ENCODE results near the gene SIL1.

SIL1 gene

DNA sequence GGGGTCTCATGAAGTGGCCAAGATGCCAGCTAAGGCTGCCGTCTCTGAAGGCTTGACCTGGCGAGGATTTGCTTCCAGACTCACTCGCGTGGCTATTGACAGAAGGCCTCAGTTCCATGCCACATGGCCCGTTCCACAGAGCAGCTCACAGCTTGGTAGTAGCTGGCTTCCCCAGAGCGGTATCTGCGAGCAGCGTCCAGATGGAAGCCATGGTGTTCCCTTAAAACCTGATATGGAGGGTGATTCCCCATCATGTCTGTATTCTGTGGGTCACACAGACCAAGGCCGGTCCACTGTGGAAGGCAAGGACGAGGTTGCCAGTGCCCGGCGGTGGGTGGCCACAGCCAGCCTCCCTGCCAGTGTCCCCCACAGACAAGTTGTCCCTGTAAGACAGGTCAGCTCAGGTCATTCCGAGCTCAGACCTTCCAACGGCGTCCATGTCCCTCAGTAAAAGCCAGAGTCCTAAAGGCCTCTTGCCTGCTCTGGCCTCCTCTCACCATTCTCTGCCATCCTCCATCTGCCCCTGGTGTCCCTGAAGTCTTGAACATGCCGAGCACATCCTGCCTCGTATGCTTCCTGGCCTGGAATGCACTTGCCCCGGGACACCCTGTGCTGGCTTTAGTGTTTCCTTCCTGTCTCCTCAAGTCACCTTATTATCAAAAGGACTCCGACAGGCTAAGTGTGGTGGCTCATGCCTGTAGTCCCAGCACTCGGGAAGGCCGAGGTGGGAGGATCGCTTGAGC, 261.8 kb downstream of the SIL1 start:
- Histone ChIP-seq H3K36me3 (ENCODE audit: insufficient read depth, low read length) (peaks cover 42% of the 10 kb centered on the region), H3K4me3 (ENCODE audit: low read length) (no peak overlapping the region), H3K27ac (ENCODE audit: low read depth, low read length) (no peak overlapping the region), H3K4me1 (ENCODE audit: insufficient read depth, low read length) (peaks cover 7% of the 10 kb centered on the region; the same call in 1 of the 2 replicates), H3K9ac (ENCODE audit: low read depth, low read length) (no peak overlapping the region), H3K27me3 (ENCODE audit: insufficient read depth, low read length) (no peaks in the 10 kb centered on the region), H3K9me3 (ENCODE audit: insufficient read depth, low read depth, low read length) (no peaks in the 10 kb centered on the region)
- 92% methylated on average over 22 of the region's 22 CpGs for WGBS

DNA sequence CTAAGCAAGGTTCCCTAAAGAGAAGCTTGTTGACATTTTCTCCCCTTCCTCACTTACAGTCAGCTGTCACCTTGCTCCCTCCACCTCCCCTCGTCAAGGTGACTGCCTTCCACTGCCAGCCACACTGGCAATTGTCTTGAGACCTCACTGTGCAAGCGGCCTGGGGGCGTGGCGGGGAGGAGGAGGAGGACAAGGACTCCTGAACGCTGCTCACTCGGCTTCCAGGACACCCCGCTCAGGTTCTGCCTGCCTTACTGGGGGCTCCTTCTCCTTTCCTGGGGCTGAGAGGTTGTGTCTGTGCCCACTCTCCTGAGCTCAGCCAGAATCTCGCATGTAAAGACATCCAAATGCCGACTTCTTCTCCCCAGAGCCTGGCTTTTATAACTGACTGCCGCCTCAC, 262.7 kb downstream of the SIL1 start:
- 79% methylated on average over 10 of the region's 10 CpGs for WGBS
- H3K36me3 ChIP-seq (ENCODE audit: insufficient read depth, low read length) = peaks cover 52% of the 10 kb centered on the region
- H3K4me3 ChIP-seq (ENCODE audit: low read length) = no peak overlapping the region
- no peak overlapping the region for H3K27ac ChIP-seq (ENCODE audit: low read depth, low read length)
- no peaks in the 10 kb centered on the region for H3K27me3 ChIP-seq (ENCODE audit: insufficient read depth, low read length)
- peaks cover 7% of the 10 kb centered on the region; the same call in 1 of the 2 replicates for H3K4me1 ChIP-seq (ENCODE audit: insufficient read depth, low read length)
- H3K9me3 ChIP-seq (ENCODE audit: insufficient read depth, low read depth, low read length) = no peaks in the 10 kb centered on the region
- no peak overlapping the region for H3K9ac ChIP-seq (ENCODE audit: low read depth, low read length)

DNA sequence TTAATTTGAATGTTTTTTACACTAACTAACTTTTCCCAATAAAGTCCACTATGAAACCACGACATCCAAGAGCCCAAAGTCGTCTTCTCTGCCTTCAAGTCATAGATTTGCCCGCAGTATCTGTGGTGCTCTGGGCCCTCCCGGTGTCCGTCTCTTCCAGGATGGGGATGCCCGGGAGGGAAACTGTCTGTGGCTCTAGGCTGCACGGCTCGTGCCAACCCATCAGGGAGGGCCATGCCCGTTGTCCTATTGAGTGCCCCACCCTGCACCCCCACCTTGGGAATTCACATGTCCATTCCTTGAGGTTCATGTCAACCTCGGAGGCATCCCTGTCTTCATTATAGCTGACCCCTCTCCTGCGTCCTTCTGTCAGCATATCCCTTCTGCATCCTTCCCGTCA, 263.2 kb downstream of the SIL1 start:
- H3K9ac ChIP-seq (ENCODE audit: low read depth, low read length) = no peak overlapping the region
- no peaks in the 10 kb centered on the region for H3K9me3 ChIP-seq (ENCODE audit: insufficient read depth, low read depth, low read length)
- peaks cover 7% of the 10 kb centered on the region; the same call in 1 of the 2 replicates for H3K4me1 ChIP-seq (ENCODE audit: insufficient read depth, low read length)
- H3K4me3 ChIP-seq (ENCODE audit: low read length) = no peak overlapping the region
- H3K36me3 ChIP-seq (ENCODE audit: insufficient read depth, low read length) = peaks cover 56% of the 10 kb centered on the region
- H3K27me3 ChIP-seq (ENCODE audit: insufficient read depth, low read length) = no peaks in the 10 kb centered on the region
- 94% methylated on average over 12 of the region's 12 CpGs for WGBS
- H3K27ac ChIP-seq (ENCODE audit: low read depth, low read length) = no peak overlapping the region

DNA sequence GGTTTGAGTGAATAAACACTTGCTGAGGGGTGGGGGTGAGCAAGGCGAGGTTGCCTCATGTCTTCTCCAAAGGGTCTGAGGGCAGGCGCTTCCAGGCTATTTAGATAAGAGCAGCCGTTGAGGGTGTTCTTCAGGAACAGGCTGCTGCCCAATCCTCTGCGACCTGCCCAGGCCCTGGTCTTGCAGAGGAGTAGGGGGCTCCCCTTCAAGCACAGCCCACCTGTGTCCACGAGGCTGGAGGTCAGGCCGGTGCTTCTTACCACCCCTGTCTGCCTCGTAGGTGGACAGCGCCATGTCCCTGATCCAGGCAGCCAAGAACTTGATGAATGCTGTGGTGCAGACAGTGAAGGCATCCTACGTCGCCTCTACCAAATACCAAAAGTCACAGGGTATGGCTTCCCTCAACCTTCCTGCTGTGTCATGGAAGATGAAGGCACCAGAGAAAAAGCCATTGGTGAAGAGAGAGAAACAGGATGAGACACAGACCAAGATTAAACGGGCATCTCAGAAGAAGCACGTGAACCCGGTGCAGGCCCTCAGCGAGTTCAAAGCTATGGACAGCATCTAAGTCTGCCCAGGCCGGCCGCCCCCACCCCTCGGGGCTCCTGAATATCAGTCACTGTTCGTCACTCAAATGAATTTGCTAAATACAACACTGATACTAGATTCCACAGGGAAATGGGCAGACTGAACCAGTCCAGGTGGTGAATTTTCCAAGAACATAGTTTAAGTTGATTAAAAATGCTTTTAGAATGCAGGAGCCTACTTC, 264.5 kb downstream of the SIL1 start:
- H3K27ac ChIP-seq (ENCODE audit: low read depth, low read length) = no peak overlapping the region
- no peak overlapping the region for H3K9ac ChIP-seq (ENCODE audit: low read depth, low read length)
- H3K27me3 ChIP-seq (ENCODE audit: insufficient read depth, low read length) = no peaks in the 10 kb centered on the region
- H3K4me3 ChIP-seq (ENCODE audit: low read length) = no peak overlapping the region
- H3K4me1 ChIP-seq (ENCODE audit: insufficient read depth, low read length) = peaks cover 5% of the 10 kb centered on the region; the same call in 1 of the 2 replicates
- peaks cover 69% of the 10 kb centered on the region for H3K36me3 ChIP-seq (ENCODE audit: insufficient read depth, low read length)
- no peaks in the 10 kb centered on the region for H3K9me3 ChIP-seq (ENCODE audit: insufficient read depth, low read depth, low read length)
- 98% methylated on average over 18 of the region's 18 CpGs for WGBS

- H3K9me3 ChIP-seq (ENCODE audit: insufficient read depth, low read depth, low read length) = no peaks in the 10 kb centered on the region
- no peak overlapping the region for H3K9ac ChIP-seq (ENCODE audit: low read depth, low read length)
- H3K27me3 ChIP-seq (ENCODE audit: insufficient read depth, low read length) = no peaks in the 10 kb centered on the region
- H3K4me1 ChIP-seq (ENCODE audit: insufficient read depth, low read length) = no peaks in the 10 kb centered on the region
- 85% methylated on average over 20 of the region's 20 CpGs for WGBS
- H3K4me3 ChIP-seq (ENCODE audit: low read length) = no peak overlapping the region
- no peak overlapping the region for H3K27ac ChIP-seq (ENCODE audit: low read depth, low read length)
- peaks cover 81% of the 10 kb centered on the region for H3K36me3 ChIP-seq (ENCODE audit: insufficient read depth, low read length)
These were observed 265.9 kb downstream of the SIL1 start for GRCh38 chr5:138932171-138932810.

DNA sequence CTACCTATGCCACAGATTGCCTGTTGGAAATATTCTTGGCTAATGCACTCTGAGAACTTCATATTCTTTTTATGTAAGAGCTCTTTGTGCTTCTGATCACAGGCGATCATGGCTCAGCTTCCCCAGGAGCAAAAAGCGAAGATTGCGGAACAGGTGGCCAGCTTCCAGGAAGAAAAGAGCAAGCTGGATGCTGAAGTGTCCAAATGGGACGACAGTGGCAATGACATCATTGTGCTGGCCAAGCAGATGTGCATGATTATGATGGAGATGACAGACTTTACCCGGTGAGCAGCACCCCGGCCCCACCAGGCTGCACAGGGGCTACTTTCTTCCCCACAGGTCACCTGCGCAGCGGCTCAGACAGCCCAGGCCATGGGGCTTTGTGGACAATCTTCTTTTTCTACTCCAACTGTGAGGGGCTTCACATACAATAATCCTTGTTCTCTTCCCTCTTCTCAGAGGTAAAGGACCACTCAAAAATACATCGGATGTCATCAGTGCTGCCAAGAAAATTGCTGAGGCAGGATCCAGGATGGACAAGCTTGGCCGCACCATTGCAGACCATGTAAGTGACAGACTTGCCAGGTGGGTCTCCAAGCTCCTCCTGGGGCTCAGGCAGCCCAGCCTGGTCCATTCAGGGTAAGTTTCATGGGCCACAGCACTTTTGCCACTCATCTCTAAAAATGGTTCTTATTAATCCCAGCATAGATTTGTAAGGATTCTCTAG, 267.6 kb downstream of the SIL1 start:
- H3K4me3 ChIP-seq (ENCODE audit: low read length) = no peak overlapping the region
- WGBS = 92% methylated on average over 10 of the region's 10 CpGs
- H3K27me3 ChIP-seq (ENCODE audit: insufficient read depth, low read length) = no peaks in the 10 kb centered on the region
- peaks cover 97% of the 10 kb centered on the region for H3K36me3 ChIP-seq (ENCODE audit: insufficient read depth, low read length)
- H3K9ac ChIP-seq (ENCODE audit: low read depth, low read length) = no peak overlapping the region
- no peaks in the 10 kb centered on the region for H3K4me1 ChIP-seq (ENCODE audit: insufficient read depth, low read length)
- H3K9me3 ChIP-seq (ENCODE audit: insufficient read depth, low read depth, low read length) = no peaks in the 10 kb centered on the region
- H3K27ac ChIP-seq (ENCODE audit: low read depth, low read length) = no peak overlapping the region

DNA sequence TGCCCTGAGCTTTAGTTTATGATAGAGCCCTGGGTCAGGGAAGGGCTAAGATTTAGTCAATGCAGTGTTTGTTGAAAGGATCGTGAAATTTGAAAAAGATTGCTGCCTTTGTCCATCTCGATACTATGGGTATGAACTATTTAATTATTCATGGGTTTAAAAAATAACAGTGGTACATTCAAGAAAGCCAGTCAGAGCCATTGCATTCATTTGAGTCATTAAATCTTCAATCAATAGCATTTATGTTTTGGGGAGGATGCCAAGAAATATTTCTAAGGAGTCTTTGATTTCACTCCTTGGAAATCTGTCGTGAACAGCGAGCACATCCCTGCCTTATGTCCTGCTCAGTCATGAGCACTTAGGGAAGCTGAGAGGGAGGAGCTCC, 268.6 kb downstream of the SIL1 start:
- no peak overlapping the region for H3K27ac ChIP-seq (ENCODE audit: low read depth, low read length)
- no peak overlapping the region for H3K9ac ChIP-seq (ENCODE audit: low read depth, low read length)
- 97% methylated on average over 4 of the region's 4 CpGs for WGBS
- peaks cover 97% of the 10 kb centered on the region for H3K36me3 ChIP-seq (ENCODE audit: insufficient read depth, low read length)
- H3K9me3 ChIP-seq (ENCODE audit: insufficient read depth, low read depth, low read length) = no peaks in the 10 kb centered on the region
- H3K4me1 ChIP-seq (ENCODE audit: insufficient read depth, low read length) = no peaks in the 10 kb centered on the region
- H3K27me3 ChIP-seq (ENCODE audit: insufficient read depth, low read length) = no peaks in the 10 kb centered on the region
- no peak overlapping the region for H3K4me3 ChIP-seq (ENCODE audit: low read length)

GRCh38 chr5:138927979-138928378, 270.2 kb downstream of the SIL1 start:
- H3K27ac ChIP-seq (ENCODE audit: low read depth, low read length) = no peak overlapping the region
- H3K9ac ChIP-seq (ENCODE audit: low read depth, low read length) = no peak overlapping the region
- H3K36me3 ChIP-seq (ENCODE audit: insufficient read depth, low read length) = peaks cover 90% of the 10 kb centered on the region

DNA sequence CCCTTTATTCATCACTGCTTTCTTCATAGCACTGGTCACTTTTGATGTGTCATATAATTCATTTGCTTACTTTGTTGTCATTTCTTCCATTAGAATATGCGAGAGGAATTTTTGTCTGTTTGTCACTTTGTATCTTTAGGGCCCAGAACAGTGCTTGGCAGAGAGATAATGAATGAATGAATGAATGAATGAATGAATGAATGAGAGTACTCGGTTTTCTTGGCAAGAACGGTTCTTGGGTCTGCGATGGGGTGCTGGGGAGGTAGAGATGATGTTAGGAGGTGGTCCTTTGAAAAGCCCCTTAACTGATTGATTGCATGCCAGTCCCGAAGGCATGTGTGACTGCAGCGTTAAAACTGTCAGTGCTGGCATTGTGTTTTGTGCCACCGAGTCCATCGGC, 270.6 kb downstream of the SIL1 start:
- no peak overlapping the region for H3K4me3 ChIP-seq (ENCODE audit: low read length)
- H3K9me3 ChIP-seq (ENCODE audit: insufficient read depth, low read depth, low read length) = no peaks in the 10 kb centered on the region
- H3K27me3 ChIP-seq (ENCODE audit: insufficient read depth, low read length) = no peaks in the 10 kb centered on the region
- no peak overlapping the region for H3K9ac ChIP-seq (ENCODE audit: low read depth, low read length)
- H3K4me1 ChIP-seq (ENCODE audit: insufficient read depth, low read length) = no peaks in the 10 kb centered on the region
- no peak overlapping the region for H3K27ac ChIP-seq (ENCODE audit: low read depth, low read length)
- whole genome bisulfite sequencing = 94% methylated on average over 8 of the region's 8 CpGs
- peaks cover 86% of the 10 kb centered on the region for H3K36me3 ChIP-seq (ENCODE audit: insufficient read depth, low read length)

More at GRCh38 chr5:138927979-138928378, 270.2 kb downstream of the SIL1 start:
- H3K27me3 ChIP-seq (ENCODE audit: insufficient read depth, low read length) = no peaks in the 10 kb centered on the region
- no peaks in the 10 kb centered on the region for H3K9me3 ChIP-seq (ENCODE audit: insufficient read depth, low read depth, low read length)
- WGBS = 95% methylated on average over 7 of the region's 7 CpGs
- no peaks in the 10 kb centered on the region for H3K4me1 ChIP-seq (ENCODE audit: insufficient read depth, low read length)
- H3K4me3 ChIP-seq (ENCODE audit: low read length) = no peak overlapping the region

DNA sequence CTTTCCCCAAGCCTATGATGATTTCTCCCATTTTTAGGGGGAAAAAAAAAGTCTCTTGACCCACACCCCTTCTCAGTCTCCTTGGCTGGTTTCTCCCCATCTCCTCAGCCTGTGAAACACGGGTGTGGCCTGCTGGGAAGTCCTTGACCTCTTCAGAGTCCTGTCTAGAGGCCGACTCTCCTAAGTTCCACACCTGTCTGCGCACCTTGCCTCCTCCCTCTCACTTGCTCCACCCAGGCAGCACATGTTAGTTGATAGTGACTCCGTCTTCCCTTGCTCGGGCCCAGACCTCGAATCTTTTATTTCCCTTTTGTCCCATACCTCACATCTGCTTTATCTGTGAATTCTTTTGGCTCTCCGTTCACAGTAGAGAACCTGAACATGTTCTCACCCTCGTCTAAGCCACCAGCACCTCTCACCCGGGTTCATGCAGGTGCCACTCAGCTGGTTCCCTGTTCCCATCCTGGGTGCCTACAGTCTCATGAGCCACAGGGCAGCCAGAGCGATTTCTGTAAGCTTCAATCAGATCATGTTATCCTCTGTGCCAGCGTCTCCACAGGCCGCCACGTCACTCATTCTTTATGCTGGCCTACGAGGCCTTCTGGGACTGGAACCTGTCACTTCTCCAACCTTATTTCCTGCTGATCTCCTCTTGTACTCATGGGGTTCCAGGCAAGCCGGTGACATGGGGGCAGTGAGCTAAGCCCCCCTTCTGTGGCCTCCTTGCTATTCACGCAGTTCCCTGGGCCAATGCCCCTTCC, 271.3 kb downstream of the SIL1 start:
- Histone ChIP-seq H3K9me3 (ENCODE audit: insufficient read depth, low read depth, low read length) (no peaks in the 10 kb centered on the region), H3K27me3 (ENCODE audit: insufficient read depth, low read length) (no peaks in the 10 kb centered on the region), H3K27ac (ENCODE audit: low read depth, low read length) (no peak overlapping the region), H3K36me3 (ENCODE audit: insufficient read depth, low read length) (peaks cover 79% of the 10 kb centered on the region), H3K4me3 (ENCODE audit: low read length) (no peak overlapping the region), H3K9ac (ENCODE audit: low read depth, low read length) (no peak overlapping the region), H3K4me1 (ENCODE audit: insufficient read depth, low read length) (no peaks in the 10 kb centered on the region)
- WGBS = 96% methylated on average over 16 of the region's 16 CpGs
